ENCODE measurements around the gene PDK3. TPM values are rescaled to one million over a fixed set of nuclear protein-coding genes. Genes with fewer than 3 reads are reported as not detected.

PDK3 gene
- total RNA-seq, 1 experiment from 2014 or later = 9.6 TPM

GRCh38 chrX:24577091-24577490 is 112.0 kb downstream of the PDK3 start:
- no TSS peak for BruUV-seq (replicated peaks)
- H3K4me1 ChIP-seq (ENCODE audit: control insufficient read depth in 1 of 2, insufficient read depth in 2 of 2, low read length in 2 of 2) = no peaks in the 10 kb centered on the region
- no peaks in the 10 kb centered on the region for H3K36me3 ChIP-seq (ENCODE audit: control insufficient read depth in 1 of 2, insufficient read depth in 2 of 2, low read length in 2 of 2)
- H3K4me3 ChIP-seq (replicated peaks in 1 of 2; ENCODE audit: low read depth in 1 of 2, low read length in 2 of 2) = no peak overlapping the region
- no peaks in the 10 kb centered on the region for H4K20me1 ChIP-seq (ENCODE audit: insufficient read depth)
- POLR2A ChIA-PET = no interaction called here
- no peak overlapping the region for H2AFZ ChIP-seq (ENCODE audit: low read depth, low read length, poor library complexity, severe bottlenecking)
- H3K27ac ChIP-seq (ENCODE audit: low read depth, low read length) = no peak overlapping the region
- H3K9ac ChIP-seq (ENCODE audit: low read length) = no peak overlapping the region
- ATAC-seq (no peak), DNase-seq (ENCODE audit: low read depth, low spot score) (no peak)
- no peaks in the 10 kb centered on the region for H3K79me2 ChIP-seq (ENCODE audit: insufficient read depth, low read length)
- H3K9me3 ChIP-seq (ENCODE audit: control insufficient read depth in 1 of 2, insufficient read depth in 1 of 2, low read depth in 1 of 2, low read length in 2 of 2) = no peaks in the 10 kb centered on the region
- H3K9me2 ChIP-seq (ENCODE audit: insufficient read depth) = no peaks in the 10 kb centered on the region
- RAD21 ChIA-PET (ENCODE audit: low non-redundant PET in 1 of 2, low total read pairs in 2 of 2, uncharacterized antibody in 2 of 2, unreplicated experiment in 2 of 2) = no interaction called here
- H3K4me2 ChIP-seq (ENCODE audit: low read length) = no peak overlapping the region
- intact Hi-C loops (cut with micrococcal nuclease) = no loop called here
- CTCF ChIA-PET = no interaction called here
- no peaks in the 10 kb centered on the region for H3K27me3 ChIP-seq (ENCODE audit: insufficient read depth, low read length)
- TF ChIP-seq ZNF274 (IDR thresholded peaks at IDR 0.05; ENCODE audit: low read depth, low read length) (no peak), TCF7L2 (IDR thresholded peaks at IDR 0.05; ENCODE audit: borderline replicate concordance, extremely low read depth, insufficient read depth, insufficient read length) (no peak), EZH2phosphoT487 (IDR thresholded peaks at IDR 0.05; ENCODE audit: borderline replicate concordance) (no peak), ELF1 (IDR thresholded peaks at IDR 0.05; ENCODE audit: borderline replicate concordance, low read depth) (no peak), SRF (IDR thresholded peaks at IDR 0.05; ENCODE audit: low read depth) (no peak), CEBPB (IDR thresholded peaks at IDR 0.05; ENCODE audit: low read depth) (no peak), CBX3 (IDR thresholded peaks at IDR 0.05; ENCODE audit: low read depth) (no peak), ZFX (IDR thresholded peaks at IDR 0.05) (no peak), POLR2A (IDR thresholded peaks at IDR 0.05; ENCODE audit: borderline replicate concordance, extremely low read depth, insufficient read depth, insufficient read length) (no peak), SP1 (IDR thresholded peaks at IDR 0.05; ENCODE audit: low read depth) (no peak), YY1 (IDR thresholded peaks at IDR 0.05; ENCODE audit: extremely low read depth, insufficient replicate concordance, low read depth, low read length) (no peak), EZH2 (IDR thresholded peaks at IDR 0.05) (no peak), POLR2AphosphoS5 (IDR thresholded peaks at IDR 0.05; ENCODE audit: low read depth, low read length) (no peak), RAD21 (IDR thresholded peaks at IDR 0.05; ENCODE audit: low read depth) (no peak), EGR1 (IDR thresholded peaks at IDR 0.05; ENCODE audit: low read depth) (no peak), CTCF (IDR thresholded peaks at IDR 0.05 in 2 of 3, conservative IDR thresholded peaks at IDR 0.05 in 1 of 3; ENCODE audit: borderline replicate concordance in 1 of 3, insufficient read depth in 1 of 3, low read depth in 2 of 3, low read length in 2 of 3) (no peak), MAX (IDR thresholded peaks at IDR 0.05) (no peak)
- TF ChIP-seq, protein P1, sequence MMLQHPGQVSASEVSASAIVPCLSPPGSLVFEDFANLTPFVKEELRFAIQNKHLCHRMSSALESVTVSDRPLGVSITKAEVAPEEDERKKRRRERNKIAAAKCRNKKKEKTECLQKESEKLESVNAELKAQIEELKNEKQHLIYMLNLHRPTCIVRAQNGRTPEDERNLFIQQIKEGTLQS (IDR thresholded peaks at IDR 0.05) = no peak
- TF ChIP-seq, protein P2, sequence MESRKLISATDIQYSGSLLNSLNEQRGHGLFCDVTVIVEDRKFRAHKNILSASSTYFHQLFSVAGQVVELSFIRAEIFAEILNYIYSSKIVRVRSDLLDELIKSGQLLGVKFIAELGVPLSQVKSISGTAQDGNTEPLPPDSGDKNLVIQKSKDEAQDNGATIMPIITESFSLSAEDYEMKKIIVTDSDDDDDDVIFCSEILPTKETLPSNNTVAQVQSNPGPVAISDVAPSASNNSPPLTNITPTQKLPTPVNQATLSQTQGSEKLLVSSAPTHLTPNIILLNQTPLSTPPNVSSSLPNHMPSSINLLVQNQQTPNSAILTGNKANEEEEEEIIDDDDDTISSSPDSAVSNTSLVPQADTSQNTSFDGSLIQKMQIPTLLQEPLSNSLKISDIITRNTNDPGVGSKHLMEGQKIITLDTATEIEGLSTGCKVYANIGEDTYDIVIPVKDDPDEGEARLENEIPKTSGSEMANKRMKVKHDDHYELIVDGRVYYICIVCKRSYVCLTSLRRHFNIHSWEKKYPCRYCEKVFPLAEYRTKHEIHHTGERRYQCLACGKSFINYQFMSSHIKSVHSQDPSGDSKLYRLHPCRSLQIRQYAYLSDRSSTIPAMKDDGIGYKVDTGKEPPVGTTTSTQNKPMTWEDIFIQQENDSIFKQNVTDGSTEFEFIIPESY (IDR thresholded peaks at IDR 0.05; ENCODE audit: extremely low read depth, insufficient replicate concordance, low read length) = no peak

Measured in HCT116 (cell line).